HG02840 (cell line): Measurements from ENCODE around the gene FIGLA.

Experiments
- ATAC-seq: cut with Tn5 transposase; IDR thresholded peaks from one replicate; pipeline ENCODE4 v1.9.1; 2021; ENCODE audit warnings: mild to moderate bottlenecking, moderate library complexity, moderate number of reproducible peaks; ENCODE audit not compliant: unreplicated experiment, low FRiP score

FIGLA gene

DNA sequence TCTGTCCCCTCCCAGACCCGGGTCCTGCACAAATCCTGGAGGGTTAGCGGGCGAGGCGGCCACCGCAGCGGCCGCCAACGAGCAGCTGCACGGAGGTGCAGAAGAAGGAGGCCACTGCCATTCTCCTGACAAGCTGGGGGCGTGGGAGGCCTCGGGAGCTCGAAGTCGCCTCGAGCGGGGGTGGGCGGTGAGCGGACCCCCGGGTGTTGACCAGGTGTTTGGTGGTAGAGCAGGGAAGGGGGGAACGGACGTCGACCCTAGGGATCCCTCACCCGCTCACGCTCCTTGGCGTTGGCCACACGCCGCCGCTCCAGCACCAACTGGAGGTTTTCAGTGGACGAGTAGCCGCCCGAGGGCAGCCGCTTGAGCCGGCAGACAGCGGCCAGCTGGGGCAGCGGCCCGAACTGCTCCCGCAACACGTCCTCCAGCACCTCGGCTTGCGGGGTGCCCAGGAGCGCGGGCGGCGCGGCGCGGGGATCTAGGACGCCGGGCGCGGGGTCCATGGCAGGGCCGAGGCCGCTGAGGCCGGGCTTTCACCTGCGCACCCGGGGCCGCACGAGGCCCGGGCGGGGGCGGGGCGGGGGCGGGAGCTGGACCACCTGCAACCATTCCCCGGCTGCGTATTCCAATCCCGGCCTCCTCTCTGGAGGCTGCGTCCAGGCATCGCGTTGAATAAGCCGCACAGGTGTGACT lies at the start of gene FIGLA:
TSS of gene FIGLA (minus strand) at position 508 of the 693 bp plus-strand sequence. CDS start at position 503, 5 bp downstream.
- no peak for ATAC-seq

- no peak for ATAC-seq
Observed at GRCh38 chr2:70837980-70838925, 47.8 kb upstream of the FIGLA start.

GRCh38 chr2:70835643-70836042 lies 45.2 kb upstream of the FIGLA start, which contains the start of gene CD207:
TSS of gene CD207 (minus strand) at chr2:70835816. CDS start at chr2:70835776, 40 bp downstream.
- no peak for ATAC-seq

DNA sequence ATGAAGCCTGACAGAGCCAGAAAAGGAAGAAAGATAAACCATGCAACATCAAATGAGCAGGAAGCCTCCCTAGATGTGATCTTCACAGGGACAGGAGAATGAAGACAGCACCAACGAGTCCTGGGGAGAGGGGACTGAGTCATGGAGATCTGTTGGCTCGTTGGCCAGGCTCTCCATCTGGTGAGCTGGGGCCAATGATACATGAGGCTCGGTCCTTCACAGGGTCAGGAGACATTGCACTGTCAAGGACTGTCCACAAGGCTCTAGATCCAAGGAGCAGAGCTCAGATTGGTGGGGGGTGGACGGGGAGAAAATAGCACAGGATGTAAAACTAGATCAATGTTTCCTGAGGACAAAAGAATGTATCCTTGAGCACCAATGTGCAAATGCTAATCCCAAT lies 44.4 kb upstream of the FIGLA start:
- no peak for ATAC-seq

DNA sequence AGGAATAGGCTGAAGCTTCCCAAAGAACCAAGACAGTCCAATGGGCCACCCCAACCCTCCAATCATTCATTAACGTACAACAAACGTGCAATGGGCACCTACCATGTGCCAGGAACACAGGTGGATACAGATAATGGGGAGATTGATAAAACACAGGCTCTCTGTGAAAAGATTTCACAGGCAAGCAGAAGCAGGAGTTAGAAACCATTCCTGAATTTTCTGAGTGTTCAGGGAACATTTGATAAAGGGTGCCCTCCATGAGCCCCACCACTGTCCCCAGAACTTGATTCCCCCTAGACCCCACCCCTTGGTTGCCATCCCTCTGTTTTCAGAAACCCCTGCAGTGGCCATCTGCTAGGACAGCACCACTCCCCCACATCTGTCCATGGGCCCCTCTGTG lies 43.7 kb upstream of the FIGLA start:
- ATAC-seq, result no peak

DNA sequence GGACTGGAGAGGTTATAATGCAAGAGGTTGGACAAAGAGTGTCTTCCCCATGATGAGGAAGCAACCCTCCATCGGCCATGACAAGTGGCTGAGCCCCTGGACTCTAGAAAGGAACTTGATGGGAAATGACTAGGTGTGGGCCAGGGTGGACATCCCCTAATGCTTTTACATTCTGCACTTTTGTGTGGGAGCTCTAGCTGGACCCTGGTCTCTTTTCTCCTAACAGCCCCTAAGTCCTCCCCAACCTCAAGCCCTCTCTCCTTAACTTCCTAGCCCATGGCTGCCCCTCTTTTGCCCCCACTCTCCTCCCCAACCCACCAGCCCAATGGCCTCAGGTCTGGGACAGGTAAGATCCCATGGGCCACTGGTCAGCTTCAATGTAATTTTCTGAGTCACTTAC lies 42.8 kb upstream of the FIGLA start:
- ATAC-seq, result no peak

DNA sequence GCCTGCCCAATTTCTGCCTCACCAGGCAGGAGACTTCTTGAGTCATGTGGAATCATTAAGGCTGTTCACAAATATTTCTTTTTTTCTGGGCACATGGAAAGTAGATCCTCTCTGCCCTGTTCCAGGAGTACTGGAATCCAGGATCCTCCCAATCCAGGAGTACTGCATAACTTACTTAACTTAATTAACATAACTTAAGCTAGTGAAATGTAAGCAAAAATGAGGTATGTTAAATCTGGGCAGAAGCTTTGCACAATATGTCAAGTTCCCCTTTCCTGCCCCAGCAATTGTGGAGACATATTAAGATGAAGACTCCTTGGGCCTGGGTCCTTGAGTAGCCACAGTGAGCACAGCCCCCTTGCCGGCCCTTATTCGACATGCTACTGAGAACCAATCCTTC lies 41.9 kb upstream of the FIGLA start:
- no peak for ATAC-seq

- ATAC-seq, result no peak
Observed at GRCh38 chr2:70831861-70832260, 41.4 kb upstream of the FIGLA start.

GRCh38 chr2:70830366-70830765 lies 39.9 kb upstream of the FIGLA start:
- no peak for ATAC-seq

GRCh38 chr2:70829916-70830315 lies 39.5 kb upstream of the FIGLA start:
- no peak for ATAC-seq

GRCh38 chr2:70828914-70829824 lies 38.7 kb upstream of the FIGLA start:
- ATAC-seq, result no peak

DNA sequence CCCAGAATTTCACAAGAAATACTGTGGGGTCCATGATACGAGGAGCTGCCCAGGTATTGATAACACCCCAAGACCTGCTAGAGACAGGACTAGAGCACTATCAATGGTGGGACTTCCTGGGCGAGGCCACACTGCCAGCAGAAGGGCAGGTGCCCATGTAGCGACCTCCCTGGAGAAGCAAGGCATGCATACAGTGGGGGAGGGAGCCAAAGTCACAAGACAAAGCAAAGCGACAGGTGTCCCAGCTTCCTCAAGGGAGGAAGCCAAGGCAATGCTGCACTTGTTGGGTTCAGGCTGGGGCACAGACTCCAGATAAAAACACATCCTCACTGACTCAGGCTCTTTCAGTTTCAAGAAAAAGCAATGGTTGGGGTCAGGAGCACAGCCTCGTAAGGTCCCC lies 37.7 kb upstream of the FIGLA start:
- no peak for ATAC-seq

- no peak for ATAC-seq
Observed at GRCh38 chr2:70827388-70827787, 36.9 kb upstream of the FIGLA start.

DNA sequence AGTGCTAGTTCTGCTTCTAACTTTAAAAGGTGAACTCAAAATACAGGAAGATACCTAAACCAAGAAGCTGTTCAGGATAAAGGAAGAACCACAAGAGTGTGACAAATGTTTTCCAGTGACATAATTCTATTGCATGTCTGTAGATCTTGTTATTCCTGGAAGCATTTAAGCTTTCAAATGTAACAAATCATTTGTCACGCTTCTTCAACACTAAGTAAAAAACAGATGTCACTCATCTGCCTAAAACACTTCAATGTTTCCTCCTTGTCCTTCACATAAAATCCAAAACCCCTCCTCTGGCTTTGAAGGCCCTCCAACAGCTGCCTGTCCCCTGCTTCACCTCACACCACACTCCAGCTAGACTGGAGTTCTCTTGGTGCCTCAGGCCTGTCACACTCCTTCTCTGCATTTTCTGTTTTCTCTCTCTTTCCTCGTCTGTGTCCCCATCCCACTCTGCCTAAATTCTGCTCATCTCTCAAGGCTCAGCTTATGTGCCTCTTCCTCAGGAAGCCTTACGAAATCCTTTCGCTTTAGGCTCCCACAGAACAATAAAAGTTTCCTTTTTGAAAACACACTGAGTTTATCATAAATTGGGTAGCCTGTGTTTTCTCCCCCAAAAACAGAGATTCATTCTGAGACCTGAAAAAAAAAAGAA lies 36.4 kb upstream of the FIGLA start:
- no peak for ATAC-seq

DNA sequence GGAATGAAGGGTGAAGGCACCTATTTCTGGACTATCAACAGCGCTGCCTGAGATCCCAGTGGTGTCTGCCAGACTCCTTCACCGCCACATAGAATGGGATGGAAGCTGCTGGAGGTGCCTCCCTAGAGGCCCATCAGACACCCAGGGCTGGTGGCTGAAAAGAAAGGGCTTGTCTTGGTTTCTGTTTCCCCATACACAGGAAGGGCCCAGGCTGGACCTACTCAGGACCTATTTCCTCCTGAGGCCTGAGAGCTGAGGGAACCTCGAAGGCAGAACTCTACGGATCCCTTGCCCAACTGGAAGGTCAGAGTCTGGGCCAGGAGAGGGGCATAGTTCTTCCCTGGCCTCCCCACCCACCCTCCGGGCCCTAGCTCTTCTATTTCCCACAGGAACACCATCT lies 32.8 kb upstream of the FIGLA start:
- no peak for ATAC-seq

GRCh38 chr2:70822843-70823242 lies 32.4 kb upstream of the FIGLA start:
- ATAC-seq, result no peak

DNA sequence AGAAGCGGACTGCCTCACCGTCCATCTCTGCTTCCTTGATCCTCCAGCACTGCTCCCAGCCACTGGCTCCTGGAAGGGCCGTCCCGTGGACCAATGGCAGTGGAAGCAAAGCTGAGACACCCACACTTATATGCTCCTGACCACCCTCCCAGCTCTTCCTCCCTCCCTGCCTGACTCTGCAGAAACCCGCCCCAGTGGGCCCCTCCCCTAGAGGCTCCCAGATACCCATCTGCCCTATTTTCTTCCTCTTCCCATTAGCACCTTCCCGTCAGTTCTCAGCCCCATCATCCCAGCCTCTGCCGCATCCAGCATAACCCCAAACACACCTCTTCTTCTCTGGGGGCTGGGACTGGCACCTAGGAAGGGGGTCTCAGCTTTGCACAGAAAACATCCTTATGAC lies 30.1 kb upstream of the FIGLA start, which contains the start of gene CLEC4F:
TSS of gene CLEC4F (minus strand) at position 101 of the 400 bp plus-strand sequence. CDS start at position 25, 76 bp downstream.
- ATAC-seq, result no peak

GRCh38 chr2:70817284-70817954 lies 27.0 kb upstream of the FIGLA start:
- ATAC-seq, result no peak

DNA sequence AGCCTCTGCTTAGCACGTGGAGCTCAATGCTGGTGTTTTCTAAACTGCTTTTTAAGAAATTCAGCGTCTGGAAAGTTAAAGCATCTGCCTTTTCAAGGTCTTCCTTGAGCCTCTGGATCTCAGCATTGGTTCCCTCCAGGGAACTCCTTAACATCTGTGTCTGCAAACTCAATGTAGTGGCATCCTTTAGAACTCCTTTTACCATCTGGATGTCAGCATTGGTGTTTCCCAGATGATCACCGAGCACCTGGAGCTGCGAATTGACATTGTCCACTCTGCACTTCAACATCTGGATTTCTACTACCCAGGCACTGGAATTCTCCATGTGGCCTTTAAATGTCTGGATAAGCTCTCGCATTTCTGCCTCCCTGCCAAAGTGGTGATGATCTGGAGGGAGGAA lies 26.3 kb upstream of the FIGLA start:
- ATAC-seq, result no peak
